Measurements from ENCODE around the gene TNFAIP8.

Gene TNFAIP8

GRCh38 chr5:119400245-119400644 lies 44.4 kb downstream of the TNFAIP8 start:
- no peak for DNase-seq (ENCODE audit: low read depth, low spot score)
- no peak overlapping the region for H3K4me3 ChIP-seq (ENCODE audit: low read depth, low read length)
- no peak for TF ChIP-seq CTCF (IDR thresholded peaks at IDR 0.05; ENCODE audit: insufficient read depth, low read length, missing control alignments)
- ChIA-PET CTCF (interaction anchor here (7.0 kb wide), 1 partner anchor 11 kb away, joined by 69 read pairs; no protein-coding TSS in a partner anchor), POLR2A (no interaction called here)

GRCh38 chr5:119402081-119402480 lies 46.3 kb downstream of the TNFAIP8 start:
- ChIA-PET POLR2A (no interaction called here), CTCF (interaction anchor here (1.1 to 7.0 kb wide), 4 partner anchors 9 to 414 kb away, joined by 3 to 69 read pairs (median 4); partner anchors contain the start of gene DTWD2)

GRCh38 chr5:119402555-119402954 lies 46.7 kb downstream of the TNFAIP8 start:
- ChIA-PET POLR2A (no interaction called here), CTCF (interaction anchor here (1.1 to 7.0 kb wide), 4 partner anchors 9 to 414 kb away, joined by 3 to 69 read pairs (median 4); partner anchors contain the start of gene DTWD2)
- no peak for DNase-seq (ENCODE audit: low read depth, low spot score)
- no peak for TF ChIP-seq CTCF (IDR thresholded peaks at IDR 0.05; ENCODE audit: insufficient read depth, low read length, missing control alignments)
- no peak overlapping the region for H3K4me3 ChIP-seq (ENCODE audit: low read depth, low read length)

More at GRCh38 chr5:119402081-119402480, 46.3 kb downstream of the TNFAIP8 start:
- no peak for DNase-seq (ENCODE audit: low read depth, low spot score)
- TF ChIP-seq CTCF (IDR thresholded peaks at IDR 0.05; ENCODE audit: insufficient read depth, low read length, missing control alignments) = no peak
- no peak overlapping the region for H3K4me3 ChIP-seq (ENCODE audit: low read depth, low read length)

- CTCF ChIA-PET = interaction anchor here (11.6 kb wide), 1 partner anchor 417 kb away, joined by 233 read pairs; the partner anchor contains the start of gene DTWD2
- TF ChIP-seq CTCF (IDR thresholded peaks at IDR 0.05; ENCODE audit: insufficient read depth, low read length, missing control alignments) = no peak
- no peak for DNase-seq (ENCODE audit: low read depth, low spot score)
These were observed 48.2 kb downstream of the TNFAIP8 start for GRCh38 chr5:119404033-119404432.

GRCh38 chr5:119405419-119405818 lies 49.6 kb downstream of the TNFAIP8 start:
- TF ChIP-seq CTCF (IDR thresholded peaks at IDR 0.05; ENCODE audit: insufficient read depth, low read length, missing control alignments) = no peak
- CTCF ChIA-PET = interaction anchor here (11.6 kb wide), 1 partner anchor 418 kb away, joined by 233 read pairs; the partner anchor contains the start of gene DTWD2
- DNase-seq (ENCODE audit: low read depth, low spot score) = no peak

More at GRCh38 chr5:119404033-119404432, 48.2 kb downstream of the TNFAIP8 start:
- POLR2A ChIA-PET = no interaction called here
- H3K4me3 ChIP-seq (ENCODE audit: low read depth, low read length) = no peak overlapping the region

GRCh38 chr5:119406551-119407110 lies 50.8 kb downstream of the TNFAIP8 start:
- ChIA-PET POLR2A (no interaction called here), CTCF (interaction anchor here (11.6 kb wide), 1 partner anchor 420 kb away, joined by 233 read pairs; the partner anchor contains the start of gene DTWD2)
- no peak for DNase-seq (ENCODE audit: low read depth, low spot score)
- H3K4me3 ChIP-seq (ENCODE audit: low read depth, low read length) = no peak overlapping the region
- TF ChIP-seq CTCF (IDR thresholded peaks at IDR 0.05; ENCODE audit: insufficient read depth, low read length, missing control alignments) = no peak

More at GRCh38 chr5:119405419-119405818, 49.6 kb downstream of the TNFAIP8 start:
- no peak overlapping the region for H3K4me3 ChIP-seq (ENCODE audit: low read depth, low read length)
- POLR2A ChIA-PET = no interaction called here
